Endothelial cell (in vitro differentiated cells): ENCODE data around the gene CD248. TPM values are rescaled to one million over a fixed set of nuclear protein-coding genes. Genes with fewer than 3 reads are reported as not detected.

Source experiments
- DNase-seq: peaks from one replicate; pipeline ENCODE4 v3.0.0; 2021; ENCODE audit warnings: low spot score
- H3K27ac Mint-ChIP-seq: one replicate; pipeline ENCODE4 v1.8.0; 2021; ENCODE audit warnings: mixed read lengths, inconsistent platforms; ENCODE audit not compliant: unreplicated experiment
- H3K27me3 Mint-ChIP-seq: one replicate; pipeline ENCODE4 v1.8.0; 2021; ENCODE audit warnings: mild to moderate bottlenecking, moderate library complexity, mixed read lengths, inconsistent platforms; ENCODE audit not compliant: unreplicated experiment
- H3K36me3 Mint-ChIP-seq: one replicate; pipeline ENCODE4 v1.8.0; 2021; ENCODE audit warnings: mild to moderate bottlenecking, low read depth, mixed read lengths, inconsistent platforms; ENCODE audit not compliant: unreplicated experiment
- H3K4me1 Mint-ChIP-seq: one replicate; pipeline ENCODE4 v1.8.0; 2021; ENCODE audit warnings: mild to moderate bottlenecking, mixed read lengths, inconsistent platforms; ENCODE audit not compliant: unreplicated experiment
- H3K4me3 Mint-ChIP-seq: one replicate; pipeline ENCODE4 v1.8.0; 2021; ENCODE audit warnings: mild to moderate bottlenecking, mixed read lengths, inconsistent platforms; ENCODE audit not compliant: unreplicated experiment
- H3K9me3 Mint-ChIP-seq: one replicate; pipeline ENCODE4 v1.8.0; 2021; ENCODE audit warnings: mixed read lengths, inconsistent platforms; ENCODE audit not compliant: unreplicated experiment
- CTCF ChIP-seq: fragments of 200-600 bp; sonication (generic); IDR thresholded peaks from one replicate; pipeline ENCODE4 v1.5.0; 2021; ENCODE audit warnings: antibody characterized with exemption; ENCODE audit not compliant: unreplicated experiment
- total RNA-seq: library from RNA; stranded (reverse); fragmentation: NEBNext Ultra II Directional; extraction: Animal tissue kit (Norgen Biotek cat#: 25700); gene quantifications from one replicate; pipeline ENCODE4 v1.2.1, GENCODE V29; 2021; ENCODE audit not compliant: unreplicated experiment

Gene CD248
- total RNA-seq, 1 donor from 2014 or later = 2.9 TPM

GRCh38 chr11:66288671-66289547 is 27.9 kb downstream of the CD248 start, which contains the start of gene YIF1A:
TSS of gene YIF1A (minus strand) at chr11:66289143. CDS start at chr11:66288985, 158 bp downstream.
- Mint-ChIP-seq H3K27ac (peak within 1 kb of the TSS; percentile 92), H3K27me3 (peaks cover 24% of the 10 kb centered on the region), H3K9me3 (no peaks in the 10 kb centered on the region), H3K36me3 (peaks cover 4% of the 10 kb centered on the region), H3K4me3 (peak within 1 kb of the TSS; percentile 96), H3K4me1 (peaks cover 18% of the 10 kb centered on the region)
- TF ChIP-seq CTCF = no peak
- peak; percentile 97 for DNase-seq

- peak overlapping the region; percentile 92 for H3K27ac Mint-ChIP-seq
- DNase-seq = no peak
- peak overlapping the region; percentile 96 for H3K4me3 Mint-ChIP-seq
- no peaks in the 10 kb centered on the region for H3K9me3 Mint-ChIP-seq
- peaks cover 4% of the 10 kb centered on the region for H3K36me3 Mint-ChIP-seq
- TF ChIP-seq CTCF = no peak
- H3K4me1 Mint-ChIP-seq = peaks cover 18% of the 10 kb centered on the region
- H3K27me3 Mint-ChIP-seq = peaks cover 21% of the 10 kb centered on the region
Observed at GRCh38 chr11:66287889-66288670, 28.8 kb downstream of the CD248 start.

GRCh38 chr11:66287211-66287888 is 29.5 kb downstream of the CD248 start:
- H3K9me3 Mint-ChIP-seq = no peaks in the 10 kb centered on the region
- peak overlapping the region; percentile 67 for H3K4me3 Mint-ChIP-seq
- DNase-seq = no peak
- H3K27me3 Mint-ChIP-seq = peaks cover 17% of the 10 kb centered on the region
- no peak overlapping the region for H3K27ac Mint-ChIP-seq
- H3K36me3 Mint-ChIP-seq = no peaks in the 10 kb centered on the region
- TF ChIP-seq CTCF = no peak
- peaks cover 18% of the 10 kb centered on the region for H3K4me1 Mint-ChIP-seq

- H3K9me3 Mint-ChIP-seq = no peaks in the 10 kb centered on the region
- no peak overlapping the region for H3K27ac Mint-ChIP-seq
- no peak overlapping the region for H3K4me3 Mint-ChIP-seq
- no peak for TF ChIP-seq CTCF
- H3K36me3 Mint-ChIP-seq = peaks cover under 1% of the 10 kb centered on the region
- peaks cover 17% of the 10 kb centered on the region for H3K27me3 Mint-ChIP-seq
- no peak for DNase-seq
- H3K4me1 Mint-ChIP-seq = peaks cover 18% of the 10 kb centered on the region
Observed at GRCh38 chr11:66286699-66287098, 30.1 kb downstream of the CD248 start.
